KBM-7 (cell line): Measurements from ENCODE around the gene LRRC43.
A peak's percentile ranks its signal among the peaks of the same experiment; 100 is the strongest.

Source experiments
- DNase-seq: peaks from one replicate; pipeline ENCODE4 v3.0.0-alpha.2; 2015
- in situ Hi-C: fragments of 300-500 bp; cut with MboI; formaldehyde crosslinking; loops from 2 replicates; pipeline ENCODE4 v1.14.3; 2020; ENCODE audit warnings: low sequenced_read_pairs, low pct_unique_long_range_greater_than_20kb, mixed read lengths

The LRRC43 gene

DNA sequence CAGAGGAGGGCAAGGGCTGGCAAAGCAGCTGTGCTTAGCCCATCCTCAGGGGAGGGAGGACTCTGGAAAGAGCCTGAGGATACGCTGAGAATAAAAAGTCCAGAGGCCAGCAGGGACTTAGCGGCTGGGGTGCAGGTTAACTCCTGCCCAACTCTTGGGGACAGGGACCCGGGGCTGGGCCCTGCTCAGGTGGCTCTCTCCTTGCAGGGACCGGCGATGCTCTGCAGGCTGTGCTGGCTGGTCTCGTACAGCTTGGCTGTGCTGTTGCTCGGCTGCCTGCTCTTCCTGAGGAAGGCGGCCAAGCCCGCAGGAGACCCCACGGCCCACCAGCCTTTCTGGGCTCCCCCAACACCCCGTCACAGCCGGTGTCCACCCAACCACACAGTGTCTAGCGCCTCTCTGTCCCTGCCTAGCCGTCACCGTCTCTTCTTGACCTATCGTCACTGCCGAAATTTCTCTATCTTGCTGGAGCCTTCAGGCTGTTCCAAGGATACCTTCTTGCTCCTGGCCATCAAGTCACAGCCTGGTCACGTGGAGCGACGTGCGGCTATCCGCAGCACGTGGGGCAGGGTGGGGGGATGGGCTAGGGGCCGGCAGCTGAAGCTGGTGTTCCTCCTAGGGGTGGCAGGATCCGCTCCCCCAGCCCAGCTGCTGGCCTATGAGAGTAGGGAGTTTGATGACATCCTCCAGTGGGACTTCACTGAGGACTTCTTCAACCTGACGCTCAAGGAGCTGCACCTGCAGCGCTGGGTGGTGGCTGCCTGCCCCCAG lies 23.4 kb downstream of the LRRC43 start:
- in situ Hi-C loops: no loop called here
- DNase-seq: no peak

GRCh38 chr12:122206976-122207375 lies 24.1 kb downstream of the LRRC43 start:
- DNase-seq: no peak
- in situ Hi-C loops: no loop called here

DNA sequence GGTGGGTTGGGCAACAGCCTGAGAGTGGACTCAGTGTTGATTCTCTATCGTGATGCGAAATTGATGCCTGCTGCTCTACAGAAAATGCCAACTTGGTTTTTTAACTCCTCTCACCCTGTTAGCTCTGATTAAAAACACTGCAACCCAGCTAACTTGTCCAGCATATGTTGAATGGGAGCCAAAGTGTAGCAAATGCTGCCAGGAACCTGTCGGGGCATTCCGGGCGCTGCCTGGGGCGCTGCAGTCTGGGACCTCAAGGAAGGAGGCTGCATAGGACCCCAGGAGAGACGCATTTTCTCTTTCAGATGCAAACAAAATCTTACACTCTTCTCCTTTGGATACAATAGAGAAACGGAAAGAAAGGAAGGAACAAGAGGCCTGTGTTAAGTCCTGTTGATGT lies 24.5 kb downstream of the LRRC43 start:
- no peak for DNase-seq
- in situ Hi-C loops: no loop called here

GRCh38 chr12:122208073-122208820 lies 25.3 kb downstream of the LRRC43 start:
- in situ Hi-C loops: no loop called here

DNA sequence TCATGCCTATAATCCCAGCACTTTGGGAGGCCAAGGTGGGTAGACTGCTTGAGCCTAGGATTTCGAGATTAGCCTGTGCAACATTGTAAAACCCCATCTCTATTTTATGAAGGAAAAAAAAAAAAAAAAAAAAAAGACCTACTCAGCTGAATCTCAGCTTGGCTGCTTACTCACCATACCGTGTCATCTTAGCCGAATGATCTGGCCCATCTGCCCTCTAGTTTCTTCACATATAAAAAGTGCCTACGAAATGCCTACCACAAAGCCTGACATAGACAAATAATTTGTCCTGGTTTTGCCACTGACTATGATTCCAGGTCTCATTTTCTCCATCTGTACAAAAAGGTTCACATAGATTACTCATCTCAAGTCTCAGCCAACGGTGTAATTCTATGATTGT lies 32.8 kb downstream of the LRRC43 start:
- no peak for DNase-seq
- in situ Hi-C loops: no loop called here

More at GRCh38 chr12:122208073-122208820, 25.3 kb downstream of the LRRC43 start:
- no peak for DNase-seq

- in situ Hi-C loops: no loop called here
- no peak for DNase-seq
Observed at GRCh38 chr12:122216445-122216844, 33.5 kb downstream of the LRRC43 start.

DNA sequence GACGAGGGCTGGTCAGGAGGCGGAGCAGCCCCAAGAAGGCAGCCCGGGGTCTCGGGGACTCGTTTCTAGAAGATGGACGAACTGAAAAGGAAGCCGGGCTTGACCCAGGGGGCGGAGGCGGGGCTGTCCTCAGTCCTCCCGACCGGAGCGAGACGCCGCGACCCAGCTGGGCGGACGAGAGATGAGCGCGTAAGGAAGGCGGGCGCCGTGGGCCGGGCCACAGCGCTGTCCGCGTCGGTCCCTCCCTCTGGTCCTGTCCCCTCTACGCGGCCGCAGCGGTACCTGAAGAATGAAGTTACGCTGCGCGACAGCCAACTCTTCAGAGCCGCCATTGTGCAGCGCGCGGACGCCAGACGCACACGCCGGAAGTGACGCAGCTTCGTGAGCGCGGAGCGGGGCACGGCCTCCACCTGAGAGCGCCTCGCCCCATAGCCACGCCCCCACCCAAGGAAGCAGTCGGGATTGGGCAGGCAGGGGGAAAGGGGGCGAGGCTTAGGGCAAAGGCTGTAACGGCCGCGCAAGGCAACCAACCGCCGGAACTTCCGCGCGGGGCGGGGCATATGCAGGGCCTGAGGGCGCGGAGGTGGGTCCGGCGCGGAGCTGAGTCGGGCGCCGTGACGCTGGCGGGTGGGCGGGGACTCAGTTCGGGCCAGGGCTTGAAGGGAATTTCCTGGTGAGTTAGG lies 42.9 kb downstream of the LRRC43 start, which contains the start of gene DIABLO:
Gene DIABLO, minus strand, starts transcription at position 370 of the 683 bp plus-strand sequence. Its CDS starts 38 bp downstream, at position 332.
- in situ Hi-C loops: no loop called here
- peak; percentile 99 for DNase-seq

DNA sequence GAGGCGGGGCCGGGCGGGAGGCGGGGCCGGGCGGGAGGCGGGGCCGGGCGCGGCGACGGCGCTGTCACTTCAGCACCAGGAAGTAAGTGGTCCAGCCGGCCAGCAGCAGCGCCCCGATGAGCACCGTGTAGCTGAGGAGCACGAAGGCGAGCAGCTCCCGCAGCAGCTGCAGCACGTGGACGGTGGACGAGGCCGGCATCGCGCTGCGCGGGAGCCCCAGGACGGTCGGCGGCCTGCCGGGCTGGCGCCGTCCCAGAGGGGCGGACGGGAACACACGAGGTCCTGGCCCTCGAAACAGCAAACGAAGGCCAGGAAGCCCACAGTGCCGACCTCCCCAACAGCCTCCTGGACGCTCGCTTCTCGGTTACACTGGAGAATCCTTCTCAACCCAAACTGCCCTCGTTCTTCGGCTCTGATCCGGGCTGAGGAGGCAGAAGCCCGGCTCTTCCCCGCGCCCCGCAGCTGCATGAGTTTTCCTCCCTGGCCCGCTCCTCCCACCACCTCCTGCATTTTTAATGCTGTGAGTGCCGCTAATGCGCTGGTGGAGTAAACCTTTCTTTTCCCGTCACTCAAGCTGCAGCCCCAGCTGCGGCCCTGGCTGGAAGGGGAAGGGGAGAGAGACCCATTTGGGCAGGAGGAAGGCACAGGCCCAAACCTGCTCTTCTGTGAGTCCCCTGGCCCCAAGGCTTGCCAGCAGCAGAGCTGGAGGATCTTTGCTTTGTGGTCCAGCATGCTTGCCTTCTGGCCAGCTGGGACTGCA lies 43.6 kb downstream of the LRRC43 start:
- no peak for DNase-seq
- in situ Hi-C loops: no loop called here

DNA sequence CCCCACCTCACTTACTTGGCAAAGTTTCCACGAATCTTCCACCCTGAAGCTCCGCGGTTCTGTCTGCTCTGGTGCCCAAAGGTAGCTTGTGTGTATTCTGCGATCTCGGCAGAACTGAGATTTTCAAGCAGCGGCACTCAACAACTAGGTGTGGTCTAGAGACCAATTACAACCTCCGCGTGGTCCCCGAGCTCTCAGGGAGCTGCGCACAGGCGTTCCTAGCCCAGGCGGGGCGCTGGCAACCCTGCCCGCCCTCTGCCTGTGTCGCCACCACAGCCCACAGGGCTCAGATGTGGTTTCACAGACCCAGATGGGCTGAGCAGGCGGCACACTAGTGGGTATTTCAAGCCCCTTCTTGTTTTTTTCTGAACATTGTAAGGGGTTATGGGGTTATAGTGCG lies 44.4 kb downstream of the LRRC43 start:
- in situ Hi-C loops: no loop called here
- no peak for DNase-seq

DNA sequence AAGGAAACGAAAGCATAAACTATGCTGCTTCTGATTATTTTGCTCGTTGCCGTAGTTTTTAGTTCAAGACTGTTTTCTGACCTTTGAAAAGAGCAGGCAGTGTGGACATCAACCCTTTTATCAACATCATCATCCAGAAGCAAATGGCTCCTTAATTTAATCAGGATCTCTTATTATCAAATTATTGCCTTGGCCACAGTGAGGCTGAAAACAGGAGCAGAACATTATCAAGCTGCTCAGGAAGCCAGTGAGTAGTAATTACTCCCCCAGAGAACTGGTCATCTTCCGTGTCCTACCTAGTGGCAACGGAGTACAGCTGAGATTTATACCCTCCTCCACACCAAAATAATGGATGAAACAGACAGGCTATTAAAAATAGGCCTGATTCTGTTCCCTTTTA lies 45.2 kb downstream of the LRRC43 start:
- DNase-seq: no peak
- in situ Hi-C loops: no loop called here

DNA sequence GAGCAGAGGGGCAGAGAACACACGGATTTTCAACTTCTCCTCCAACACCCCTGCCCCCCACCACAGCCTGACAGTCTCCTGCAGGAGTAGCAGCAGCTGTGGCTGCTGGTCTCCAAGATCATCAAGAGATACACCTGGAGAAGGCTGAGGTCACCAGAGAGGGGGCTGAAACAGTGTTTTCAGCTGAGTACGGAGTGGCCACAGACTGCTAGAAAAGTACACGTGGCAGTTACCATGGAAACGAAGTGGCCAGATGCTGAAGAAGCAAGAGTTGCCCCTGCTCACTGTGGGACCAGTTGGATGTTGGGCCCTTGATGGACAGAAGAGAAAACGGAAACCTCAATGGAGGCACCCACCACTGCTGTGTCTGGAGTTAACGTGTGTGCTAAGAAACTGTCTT lies 47.9 kb downstream of the LRRC43 start:
- no peak for DNase-seq
- in situ Hi-C loops: no loop called here

DNA sequence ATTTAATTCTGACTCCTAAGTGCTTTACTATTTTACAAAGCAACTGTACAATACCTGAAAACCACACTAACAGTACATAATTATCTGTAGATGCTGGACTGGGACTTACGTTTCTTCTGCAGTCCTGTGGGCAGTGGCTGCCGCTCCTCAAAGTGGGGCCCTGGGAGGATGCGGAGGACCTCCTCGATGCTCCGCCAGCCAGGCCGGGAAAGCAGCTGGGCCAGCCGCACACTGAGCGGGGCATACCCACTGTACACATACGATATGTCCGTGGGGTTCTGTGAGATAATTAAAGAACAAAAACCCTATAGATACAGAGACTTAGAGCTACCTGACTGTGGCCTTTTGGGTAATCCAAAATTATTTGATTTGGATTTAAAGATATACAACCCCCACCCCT lies 49.8 kb downstream of the LRRC43 start:
- DNase-seq: no peak

GRCh38 chr12:122235741-122236140 lies 52.8 kb downstream of the LRRC43 start:
- in situ Hi-C loops: no loop called here
- no peak for DNase-seq

More for the DNA sequence above, 49.8 kb downstream of the LRRC43 start:
- in situ Hi-C loops: no loop called here

DNA sequence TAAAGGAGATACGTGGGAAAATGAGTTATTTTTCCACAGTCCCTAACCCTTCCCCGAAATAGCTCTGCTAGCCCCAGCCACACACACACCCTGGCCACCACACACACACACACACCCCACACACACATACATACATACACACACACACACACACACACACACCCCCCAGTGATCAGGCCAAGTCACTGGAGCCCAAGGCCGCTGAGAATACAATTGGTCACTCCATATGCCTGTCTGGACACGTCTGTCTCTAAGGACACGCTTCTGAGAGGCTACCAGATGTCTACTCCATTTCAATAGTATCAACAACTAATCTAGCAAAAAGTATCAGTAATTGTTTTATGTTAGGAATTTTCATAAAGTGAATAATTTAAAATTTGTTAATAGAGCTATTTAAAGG lies 55.9 kb downstream of the LRRC43 start:
- in situ Hi-C loops: no loop called here
- no peak for DNase-seq

DNA sequence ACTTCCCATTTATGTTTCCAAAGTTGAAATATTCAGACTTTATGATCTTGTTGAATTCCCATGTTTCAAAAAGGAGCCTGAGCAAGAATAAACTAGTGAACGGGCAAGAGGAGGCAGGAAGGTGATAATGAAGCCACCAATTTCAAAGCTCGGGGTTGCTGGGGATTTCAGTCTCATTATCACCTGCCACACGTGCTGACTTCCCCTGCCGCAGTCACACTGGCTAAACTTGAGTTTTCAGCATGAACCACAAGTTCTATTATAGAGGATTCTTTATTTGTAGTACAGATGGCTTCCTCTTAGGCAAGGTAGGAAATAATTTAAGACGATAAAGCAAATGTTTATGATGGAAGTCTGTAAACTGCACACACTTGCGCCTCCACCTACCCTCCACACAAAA lies 61.0 kb downstream of the LRRC43 start:
- in situ Hi-C loops: no loop called here
- no peak for DNase-seq

DNA sequence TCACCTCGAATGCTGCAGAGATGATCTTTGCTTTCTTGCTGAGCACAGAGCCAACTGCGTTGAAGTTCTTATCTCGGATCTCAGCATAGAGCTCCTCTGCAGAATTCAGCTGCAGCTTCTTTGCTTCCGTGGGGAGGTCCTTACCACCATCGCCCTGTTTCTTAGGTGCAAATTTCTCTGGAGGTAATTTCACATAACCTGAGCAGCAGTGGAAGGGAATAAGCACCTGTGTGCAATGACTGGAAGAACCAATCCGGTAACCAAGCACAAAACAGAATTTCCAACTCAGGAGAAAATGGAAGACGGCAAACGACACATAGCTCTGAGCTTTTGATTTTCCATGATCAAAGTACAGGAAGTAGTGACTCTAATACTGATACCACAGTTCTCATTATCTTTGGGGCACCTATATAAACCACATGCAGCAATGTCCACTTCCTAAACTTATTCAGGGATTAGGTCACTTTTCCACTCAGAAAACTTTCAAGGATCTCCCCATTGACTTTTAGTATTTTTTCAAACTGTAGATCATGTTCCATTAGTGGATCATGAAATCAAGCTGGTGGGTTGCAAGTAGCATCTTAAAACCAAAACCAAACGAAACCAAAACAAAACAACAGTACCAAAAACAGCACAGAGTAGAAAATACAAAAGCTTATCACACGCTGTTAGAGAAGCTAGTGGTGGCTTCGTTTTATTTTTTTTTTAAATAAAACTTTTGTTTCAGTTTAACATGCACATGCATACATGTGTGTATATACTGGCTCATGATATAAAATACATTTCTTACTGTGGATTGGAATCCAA lies 61.8 kb downstream of the LRRC43 start:
- in situ Hi-C loops: no loop called here
- DNase-seq: no peak

DNA sequence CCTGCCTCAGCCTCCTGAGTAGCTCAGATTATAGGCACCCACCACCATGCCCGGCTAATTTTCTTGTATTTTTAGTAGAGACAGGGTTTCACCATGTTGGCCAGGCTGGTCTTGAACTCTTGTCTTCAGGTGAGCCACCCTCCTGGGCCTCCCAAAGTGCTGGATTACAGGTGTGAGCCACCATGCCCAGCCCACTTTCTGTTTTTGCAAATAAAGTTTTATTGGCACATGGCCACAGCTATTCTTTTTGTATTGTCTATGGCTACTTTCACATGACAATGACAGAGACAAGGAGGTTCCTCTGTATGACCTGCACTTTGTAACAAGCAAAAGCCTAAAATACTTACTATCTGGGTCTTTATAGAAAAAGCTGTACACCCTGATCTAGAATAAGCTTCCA lies 62.6 kb downstream of the LRRC43 start:
- in situ Hi-C loops: no loop called here
- no peak for DNase-seq

- in situ Hi-C loops: no loop called here
- DNase-seq: no peak
Observed at GRCh38 chr12:122250047-122250446, 67.1 kb downstream of the LRRC43 start.

GRCh38 chr12:122250536-122250935 lies 67.6 kb downstream of the LRRC43 start:
- in situ Hi-C loops: no loop called here
- DNase-seq: no peak
